Skeletal muscle cell (primary cell): Measurements from ENCODE around the gene CEP83.
A peak's percentile ranks its signal among the peaks of the same experiment; 100 is the strongest.

ENCODE experiments used
- DNase-seq: peaks from one replicate; pipeline ENCODE4 v3.0.0-alpha.2; 2010; ENCODE audit warnings: low read depth
- H3K4me3 ChIP-seq: 2 replicates; pipeline ENCODE4 v1.5.1; 2011; ENCODE audit warnings: low read depth, mild to moderate bottlenecking, control low read depth, low read length, moderate library complexity

Gene CEP83

GRCh38 chr12:94284046-94284445 is 175.6 kb downstream of the CEP83 start:
- DNase-seq: no peak
- H3K4me3 ChIP-seq: no peak overlapping the region

- H3K4me3 ChIP-seq: no peak overlapping the region
- DNase-seq: no peak
Observed at GRCh38 chr12:94282675-94283074, 177.0 kb downstream of the CEP83 start.

- no peak overlapping the region for H3K4me3 ChIP-seq
- DNase-seq: no peak
Observed at GRCh38 chr12:94280063-94280462, 179.6 kb downstream of the CEP83 start.

GRCh38 chr12:94277426-94278000 is 182.2 kb downstream of the CEP83 start:
- no peak for DNase-seq

GRCh38 chr12:94276725-94277124 is 182.9 kb downstream of the CEP83 start:
- H3K4me3 ChIP-seq: no peak overlapping the region
- DNase-seq: no peak

More at GRCh38 chr12:94277426-94278000, 182.2 kb downstream of the CEP83 start:
- no peak overlapping the region for H3K4me3 ChIP-seq

- no peak overlapping the region for H3K4me3 ChIP-seq
- no peak for DNase-seq
Observed at GRCh38 chr12:94273272-94273671, 186.4 kb downstream of the CEP83 start.

DNA sequence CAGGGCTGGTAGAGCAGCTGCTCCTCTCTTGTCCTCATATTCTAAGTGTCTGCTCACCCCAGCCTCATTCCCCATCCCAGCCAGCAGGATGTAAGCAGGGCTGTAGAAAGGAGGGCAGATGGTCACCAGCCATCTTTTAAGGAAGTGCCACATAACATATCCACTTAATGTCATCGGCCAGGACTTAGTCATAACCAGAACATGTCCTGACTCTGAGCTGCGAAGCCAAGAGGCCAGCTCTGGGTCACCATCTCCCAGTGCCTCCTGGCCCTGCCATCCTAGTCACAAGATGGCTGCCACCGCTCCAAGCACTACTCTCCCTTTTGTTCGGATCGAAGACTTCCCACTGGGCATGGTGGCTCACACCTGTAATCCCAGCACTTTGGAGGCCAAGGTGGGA is 187.4 kb downstream of the CEP83 start:
- no peak for DNase-seq
- H3K4me3 ChIP-seq: no peak overlapping the region

DNA sequence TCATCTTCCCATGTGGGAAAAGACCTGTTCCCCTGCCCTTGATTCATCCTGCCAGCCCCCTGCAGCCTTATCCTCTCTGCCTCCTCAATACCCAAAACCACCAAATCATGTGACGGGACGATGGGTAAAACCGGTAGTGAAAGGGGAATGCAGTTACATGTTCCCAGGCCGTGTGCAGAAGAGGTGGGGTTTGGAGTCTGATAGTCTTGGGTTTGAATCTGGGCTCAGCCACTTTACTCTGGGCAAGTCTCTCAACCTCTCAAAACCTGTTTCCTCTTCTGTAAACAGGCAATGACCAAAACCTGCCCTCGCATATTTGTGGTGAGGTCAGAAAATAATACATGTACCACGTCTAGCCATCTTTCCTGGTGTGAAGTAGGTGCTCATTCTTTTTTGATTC is 188.3 kb downstream of the CEP83 start:
- no peak overlapping the region for H3K4me3 ChIP-seq
- no peak for DNase-seq

- H3K4me3 ChIP-seq: no peak overlapping the region
- no peak for DNase-seq
Observed at GRCh38 chr12:94269316-94269999, 190.2 kb downstream of the CEP83 start.

DNA sequence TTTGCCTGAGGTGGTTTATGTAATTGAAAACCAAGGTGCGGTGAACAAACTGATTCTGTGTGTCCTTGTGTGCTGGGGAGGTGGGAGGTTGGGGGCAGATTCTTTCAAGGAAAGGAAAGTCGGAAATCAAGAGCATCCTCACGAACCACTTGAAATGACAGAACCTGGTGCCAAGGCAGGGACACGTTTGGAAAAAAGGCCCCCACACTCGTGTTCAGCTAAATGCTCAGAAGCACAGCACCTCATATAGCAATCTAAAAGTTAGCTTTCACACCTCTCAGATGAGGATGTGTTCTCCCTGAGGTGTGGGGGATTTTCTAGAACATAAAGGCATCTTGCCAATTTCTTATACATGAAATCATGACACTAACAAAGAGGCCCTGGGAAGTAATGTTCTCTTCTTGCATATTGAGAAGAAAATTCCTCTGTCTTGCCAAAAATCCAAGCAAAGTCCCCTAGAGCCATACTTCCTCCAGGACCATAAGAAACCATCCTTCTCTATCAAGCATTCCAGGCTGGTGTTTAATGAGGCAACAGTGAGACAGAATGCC is 191.7 kb downstream of the CEP83 start:
- H3K4me3 ChIP-seq: no peak overlapping the region
- no peak for DNase-seq

GRCh38 chr12:94267537-94267872 is 192.2 kb downstream of the CEP83 start:
- DNase-seq: no peak
- no peak overlapping the region for H3K4me3 ChIP-seq

- H3K4me3 ChIP-seq: no peak overlapping the region
- peak; percentile 72 for DNase-seq
Observed at GRCh38 chr12:94266796-94267536, 192.7 kb downstream of the CEP83 start.

- H3K4me3 ChIP-seq: no peak overlapping the region
- DNase-seq: no peak
Observed at GRCh38 chr12:94265966-94266745, 193.5 kb downstream of the CEP83 start.

- no peak overlapping the region for H3K4me3 ChIP-seq
- no peak for DNase-seq
Observed at GRCh38 chr12:94265539-94265938, 194.1 kb downstream of the CEP83 start.

DNA sequence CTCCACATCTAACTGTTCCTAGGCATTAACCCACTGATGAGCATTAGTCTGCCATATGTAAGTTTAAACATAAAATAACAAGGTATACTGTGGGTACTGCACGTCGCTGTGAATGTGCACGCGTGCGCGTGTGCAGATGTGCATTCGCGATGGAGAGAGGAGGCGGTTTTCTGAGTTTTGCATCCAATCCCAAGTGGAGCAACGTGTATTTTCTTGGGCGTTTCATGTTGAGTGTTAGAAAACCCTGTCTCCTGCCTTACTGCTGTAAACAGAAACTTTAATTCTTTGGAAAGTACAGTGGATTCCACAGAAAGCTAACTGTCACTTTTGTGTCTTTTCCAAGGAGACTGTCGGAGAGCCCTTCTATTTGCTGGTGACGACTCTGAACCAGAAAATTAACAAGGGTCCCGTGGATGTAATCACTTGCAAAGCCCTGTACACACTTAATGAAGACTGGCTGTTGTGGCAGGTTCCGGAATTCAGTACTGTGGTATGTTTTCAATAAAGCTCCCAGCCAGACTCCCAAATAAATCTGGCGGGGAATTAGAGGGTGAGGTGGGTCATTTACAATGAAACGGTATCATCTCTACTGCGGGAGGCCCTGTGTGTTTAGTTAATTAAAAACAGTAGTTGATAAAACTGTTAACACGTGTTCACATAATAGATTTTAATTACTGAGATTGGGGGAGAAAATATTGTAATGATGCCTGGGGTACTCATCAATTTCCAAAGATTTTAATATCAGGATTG is 194.8 kb downstream of the CEP83 start:
- H3K4me3 ChIP-seq: no peak overlapping the region

DNA sequence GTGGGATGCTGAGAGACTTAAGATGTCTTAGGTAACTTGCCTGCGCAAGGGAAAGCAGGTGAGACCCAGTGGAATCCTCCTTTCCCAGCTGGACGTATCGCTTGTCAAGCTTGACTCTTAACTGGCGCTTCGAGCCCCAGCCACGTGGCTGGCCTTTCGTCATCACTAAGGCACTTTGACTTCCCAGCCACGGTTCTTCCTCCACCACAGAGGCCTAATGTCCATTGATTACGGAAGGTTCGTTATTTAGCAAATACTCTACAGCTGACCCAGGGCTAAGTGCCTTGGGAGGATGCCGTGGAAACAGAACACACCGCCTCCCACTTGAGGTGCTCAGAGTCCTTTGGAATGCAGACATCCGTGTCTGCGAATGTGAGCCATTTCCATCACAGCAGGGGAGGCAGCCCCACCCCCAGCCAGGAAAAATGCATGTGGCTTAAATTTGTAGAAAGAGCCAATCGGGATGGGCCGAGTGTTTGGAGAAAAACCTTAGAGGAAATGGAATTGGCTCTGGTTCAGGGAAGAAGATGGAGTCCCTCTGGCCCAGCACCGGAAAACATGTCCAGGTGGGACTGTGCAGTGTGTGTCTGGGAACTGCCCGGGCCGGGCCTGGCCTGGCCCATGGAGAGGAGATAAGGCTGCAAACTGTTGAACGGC is 195.6 kb downstream of the CEP83 start:
- peak; percentile 54 for DNase-seq
- no peak overlapping the region for H3K4me3 ChIP-seq

More for the DNA sequence above, 194.8 kb downstream of the CEP83 start:
- no peak for DNase-seq

- DNase-seq: no peak
- H3K4me3 ChIP-seq: peak overlapping the region; percentile 45
Observed at GRCh38 chr12:94263011-94263811, 196.5 kb downstream of the CEP83 start.
